HUES64 (cell line): ENCODE measurements around the gene COL6A3.
"Not testable (repeated sequence)": the region's sequence is repeated elsewhere in the genome, so short reads cannot be mapped to it uniquely, and the experiment has no call there.

Source experiments
- H3K27ac ChIP-seq: 2 replicates; pipeline ENCODE4 v1.7.0; 2013; ENCODE audit warnings: low read depth, low read length, inconsistent platforms
- H3K27me3 ChIP-seq: 2 replicates; pipeline ENCODE4 v1.6.1; 2013; ENCODE audit warnings: mild to moderate bottlenecking, low read length; ENCODE audit not compliant: insufficient read depth
- H3K36me3 ChIP-seq: 2 replicates; pipeline ENCODE4 v1.6.1; 2013; ENCODE audit warnings: mild to moderate bottlenecking, low read length; ENCODE audit not compliant: insufficient read depth
- H3K4me1 ChIP-seq: 2 replicates; pipeline ENCODE4 v1.6.1; 2013; ENCODE audit warnings: mild to moderate bottlenecking, low read length, moderate library complexity; ENCODE audit not compliant: insufficient read depth
- H3K4me3 ChIP-seq: 2 replicates; pipeline ENCODE4 v1.5.1; 2013; ENCODE audit warnings: mild to moderate bottlenecking, low read length, moderate library complexity
- H3K9ac ChIP-seq: 2 replicates; pipeline ENCODE4 v1.6.1; 2013; ENCODE audit warnings: mild to moderate bottlenecking, low read depth, low read length
- H3K9me3 ChIP-seq: 2 replicates; pipeline ENCODE4 v1.6.1; 2013; ENCODE audit warnings: low read depth, low read length; ENCODE audit not compliant: insufficient read depth
- WGBS: fragments of 150-250, 120-280 bp; methylation state at CpG from one replicate; pipeline ENCODE4 v1.1.7; 2013; ENCODE audit warnings: missing lambda C conversion rate; 5-methylcytosine and 5-hydroxymethylcytosine counted together

Gene COL6A3

DNA sequence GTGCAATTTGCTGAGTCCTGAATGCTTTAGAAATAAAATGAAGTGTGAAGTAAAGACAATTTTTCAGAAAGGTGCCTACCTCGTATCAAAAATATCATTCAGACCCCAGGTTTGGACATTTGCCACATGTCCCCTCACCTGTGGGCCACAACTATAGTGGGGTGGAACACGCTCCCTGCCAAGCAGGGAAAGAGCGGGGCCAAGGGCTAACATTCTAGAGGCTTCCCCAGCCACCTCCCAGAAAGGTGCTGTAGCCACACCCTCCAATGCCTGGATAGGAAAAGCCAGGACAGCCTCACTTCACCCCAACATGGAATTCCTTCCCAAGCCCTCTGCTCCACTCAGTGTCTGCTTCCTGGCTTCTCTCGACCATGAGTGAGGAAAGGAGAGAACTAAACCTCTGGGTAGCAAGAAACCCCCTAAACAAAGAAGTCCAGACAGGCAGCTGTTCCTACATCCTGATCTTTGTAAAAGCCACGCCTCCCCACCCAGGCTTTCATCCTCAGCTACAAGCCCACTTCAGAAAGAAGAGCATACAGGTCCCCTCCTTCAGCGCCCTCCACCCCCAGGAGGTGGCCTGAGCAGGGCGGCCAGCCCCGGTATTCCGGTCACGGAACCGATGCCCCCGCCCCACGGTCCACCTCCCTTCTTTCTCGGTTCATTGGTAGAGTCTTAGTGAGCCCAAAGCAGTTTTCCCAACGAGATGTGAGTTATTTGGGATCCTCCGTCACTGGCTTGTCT, 2.1 kb downstream of the COL6A3 start:
- 91% methylated on average over 16 of the region's 16 CpGs for WGBS
- no peaks in the 10 kb centered on the region for H3K9me3 ChIP-seq
- no peak overlapping the region for H3K27ac ChIP-seq
- 0 out of 2 replicates have a peak, but pooled peaks cover 7% of the 10 kb centered on the region for H3K4me1 ChIP-seq
- peak overlapping the region; percentile 24; the same call in 1 of the 2 replicates for H3K4me3 ChIP-seq
- no peaks in the 10 kb centered on the region for H3K36me3 ChIP-seq
- H3K27me3 ChIP-seq = no peaks in the 10 kb centered on the region
- peak overlapping the region; percentile 8; the same call in 1 of the 2 replicates for H3K9ac ChIP-seq

DNA sequence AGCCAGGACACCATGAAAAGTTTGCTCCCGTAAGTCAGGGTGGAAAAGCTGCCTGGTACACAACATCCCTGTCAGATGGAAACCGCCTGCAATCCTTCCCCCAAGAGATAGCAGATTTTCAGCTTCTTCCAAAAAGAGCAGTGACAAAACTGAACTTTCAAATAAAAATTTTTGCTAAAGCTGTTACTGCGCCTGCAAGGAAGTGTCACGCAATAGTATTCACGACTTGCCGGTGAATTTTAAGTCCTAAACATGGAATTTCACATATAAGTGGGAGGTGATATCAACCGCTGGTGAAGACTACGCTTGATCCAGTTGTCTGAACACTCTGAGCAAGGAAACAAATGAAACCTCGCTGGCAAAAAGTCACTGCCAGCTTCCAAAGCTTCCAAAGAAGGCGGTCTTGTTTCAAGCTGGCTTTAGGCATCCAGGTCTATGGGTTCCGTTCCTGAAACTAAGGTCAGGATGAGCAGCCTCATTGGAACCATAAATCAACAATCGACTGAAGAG, 2.8 kb downstream of the COL6A3 start:
- 0 out of 2 replicates have a peak, but pooled peaks cover 7% of the 10 kb centered on the region for H3K4me1 ChIP-seq
- H3K9ac ChIP-seq = no peak overlapping the region
- no peak overlapping the region; the same call in 1 of the 2 replicates for H3K4me3 ChIP-seq
- H3K27me3 ChIP-seq = no peaks in the 10 kb centered on the region
- no peaks in the 10 kb centered on the region for H3K36me3 ChIP-seq
- WGBS = 94% methylated on average over 12 of the region's 12 CpGs
- H3K9me3 ChIP-seq = no peaks in the 10 kb centered on the region
- H3K27ac ChIP-seq = no peak overlapping the region

- not testable (repeated sequence) for H3K9me3 ChIP-seq, H3K9ac ChIP-seq, H3K4me1 ChIP-seq, H3K36me3 ChIP-seq, H3K27me3 ChIP-seq, H3K27ac ChIP-seq, H3K4me3 ChIP-seq
- WGBS = 93% methylated on average over 1 of the region's 2 CpGs
These were observed 4.7 kb downstream of the COL6A3 start for GRCh38 chr2:237409263-237409662.

GRCh38 chr2:237408335-237409000, 5.5 kb downstream of the COL6A3 start:
- H3K9ac ChIP-seq = no peak overlapping the region
- no peak overlapping the region for H3K27ac ChIP-seq
- H3K27me3 ChIP-seq = no peaks in the 10 kb centered on the region
- 94% methylated on average over 8 of the region's 8 CpGs for WGBS
- H3K36me3 ChIP-seq = no peaks in the 10 kb centered on the region
- no peak overlapping the region for H3K4me3 ChIP-seq
- no peaks in the 10 kb centered on the region for H3K9me3 ChIP-seq
- H3K4me1 ChIP-seq = no peaks in the 10 kb centered on the region

DNA sequence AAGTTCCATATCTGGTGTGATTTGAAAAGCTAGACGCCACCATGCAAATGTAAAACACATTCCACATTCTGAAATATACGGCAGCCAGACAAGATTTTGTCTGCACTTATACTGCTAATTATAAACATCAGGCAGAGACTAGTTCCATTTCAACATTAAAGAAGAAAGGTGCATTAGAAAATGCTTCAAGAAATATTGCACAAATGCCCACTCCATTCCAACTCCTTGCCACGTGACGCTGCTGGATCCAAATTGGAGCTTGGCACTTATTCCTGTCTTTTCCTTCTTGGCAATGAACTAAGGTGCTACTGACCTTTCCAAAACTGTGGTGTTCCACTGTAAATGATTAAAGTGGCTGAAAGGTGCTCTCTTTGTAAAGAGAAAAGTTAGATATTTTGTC, 6.3 kb downstream of the COL6A3 start:
- no peaks in the 10 kb centered on the region for H3K9me3 ChIP-seq
- H3K27ac ChIP-seq = no peak overlapping the region
- H3K9ac ChIP-seq = no peak overlapping the region
- H3K36me3 ChIP-seq = no peaks in the 10 kb centered on the region
- no peak overlapping the region for H3K4me3 ChIP-seq
- no peaks in the 10 kb centered on the region for H3K4me1 ChIP-seq
- WGBS = 94% methylated on average over 4 of the region's 4 CpGs
- no peaks in the 10 kb centered on the region for H3K27me3 ChIP-seq

- H3K9me3 ChIP-seq = no peaks in the 10 kb centered on the region
These were observed 7.5 kb downstream of the COL6A3 start for GRCh38 chr2:237406371-237406895.

GRCh38 chr2:237405605-237406004, 8.4 kb downstream of the COL6A3 start:
- H3K27me3 ChIP-seq = no peaks in the 10 kb centered on the region

More at GRCh38 chr2:237406371-237406895, 7.5 kb downstream of the COL6A3 start:
- Histone ChIP-seq H3K27ac (no peak overlapping the region), H3K9ac (no peak overlapping the region), H3K4me1 (no peaks in the 10 kb centered on the region), H3K36me3 (no peaks in the 10 kb centered on the region), H3K4me3 (no peak overlapping the region), H3K27me3 (no peaks in the 10 kb centered on the region)
- 96% methylated on average over 5 of the region's 5 CpGs for WGBS

DNA sequence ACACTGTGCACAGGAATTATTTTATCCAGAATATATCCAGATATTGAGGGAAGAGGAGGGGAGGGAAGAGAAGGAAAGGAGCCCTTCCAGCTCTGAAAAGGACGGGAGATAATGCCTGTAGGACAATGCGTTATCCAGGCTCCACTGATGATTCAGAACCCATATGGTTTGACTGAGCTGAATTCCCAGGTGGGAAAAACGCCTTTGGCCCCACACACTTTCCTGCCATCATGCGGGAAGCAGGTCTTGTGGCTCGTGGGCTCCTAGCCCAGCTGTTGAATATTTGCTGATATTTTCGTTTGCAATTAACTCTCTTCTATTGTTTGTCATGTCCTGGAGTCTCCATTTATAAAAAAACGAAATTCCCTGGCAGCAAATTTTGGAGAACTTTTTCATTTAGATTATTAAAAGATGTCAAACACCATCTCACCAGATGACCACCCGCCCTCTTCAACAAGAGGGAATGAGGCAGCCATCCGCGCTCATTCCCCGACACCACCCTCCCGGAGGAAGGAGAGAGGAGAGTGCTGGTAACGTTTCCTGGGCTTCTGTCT, 8.9 kb downstream of the COL6A3 start:
- Histone ChIP-seq H3K4me1 (no peaks in the 10 kb centered on the region), H3K4me3 (no peak overlapping the region), H3K9ac (no peak overlapping the region), H3K27me3 (no peaks in the 10 kb centered on the region), H3K36me3 (no peaks in the 10 kb centered on the region), H3K9me3 (no peaks in the 10 kb centered on the region), H3K27ac (no peak overlapping the region)
- WGBS = 87% methylated on average over 7 of the region's 13 CpGs

More at GRCh38 chr2:237405605-237406004, 8.4 kb downstream of the COL6A3 start:
- WGBS = 97% methylated on average over 2 of the region's 2 CpGs
- no peak overlapping the region for H3K9ac ChIP-seq
- no peaks in the 10 kb centered on the region for H3K4me1 ChIP-seq
- no peaks in the 10 kb centered on the region for H3K36me3 ChIP-seq
- no peak overlapping the region for H3K4me3 ChIP-seq
- no peaks in the 10 kb centered on the region for H3K9me3 ChIP-seq
- no peak overlapping the region for H3K27ac ChIP-seq

- Histone ChIP-seq H3K9ac (no peak overlapping the region), H3K9me3 (no peaks in the 10 kb centered on the region), H3K4me3 (no peak overlapping the region), H3K27ac (no peak overlapping the region), H3K4me1 (no peaks in the 10 kb centered on the region), H3K36me3 (no peaks in the 10 kb centered on the region), H3K27me3 (no peaks in the 10 kb centered on the region)
- 92% methylated on average over 2 of the region's 2 CpGs for WGBS
These were observed 9.6 kb downstream of the COL6A3 start for GRCh38 chr2:237404413-237404812.

DNA sequence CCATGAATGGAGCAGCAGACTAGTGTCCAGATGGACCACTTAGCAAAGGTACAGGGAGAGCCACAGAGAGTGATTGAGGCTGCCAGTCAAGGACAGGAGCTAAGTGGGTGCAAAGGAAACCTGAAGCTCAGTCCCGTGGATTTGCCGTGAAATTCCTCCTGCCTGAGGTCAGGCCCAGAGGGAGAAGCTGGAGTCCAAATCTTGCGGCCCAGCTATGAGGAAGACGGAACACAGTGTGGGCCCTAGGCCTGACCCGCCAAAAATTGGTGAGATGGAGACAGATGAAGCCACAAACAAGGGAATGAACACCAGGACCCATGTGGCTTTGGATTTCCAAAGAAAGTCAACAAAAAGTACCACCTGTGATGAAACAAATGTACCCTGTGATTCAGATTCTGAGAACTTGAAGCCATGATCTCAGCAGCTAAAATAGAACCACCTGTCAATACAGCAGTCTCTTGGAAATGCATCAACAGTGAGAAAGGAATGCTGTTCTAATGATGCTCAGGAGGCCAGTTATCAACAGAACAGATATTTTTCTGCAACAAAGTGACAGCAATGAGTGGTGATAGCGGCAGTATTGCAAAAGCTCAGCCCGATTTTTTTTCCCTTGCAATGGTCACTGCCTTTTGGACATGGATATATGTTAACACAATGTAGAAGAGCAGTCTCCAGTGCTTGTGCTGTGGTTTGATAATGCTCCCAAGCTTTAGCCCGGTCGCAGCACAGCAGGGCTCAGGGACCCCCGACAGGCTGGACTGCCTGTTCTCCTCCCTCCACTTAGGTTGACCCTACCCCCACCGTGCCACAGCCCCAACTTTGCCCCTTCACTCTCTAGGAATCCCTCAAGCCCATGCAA, 10.7 kb downstream of the COL6A3 start:
- Histone ChIP-seq H3K27me3 (no peaks in the 10 kb centered on the region), H3K9me3 (no peaks in the 10 kb centered on the region), H3K4me1 (no peaks in the 10 kb centered on the region), H3K9ac (no peak overlapping the region), H3K4me3 (no peak overlapping the region), H3K36me3 (no peaks in the 10 kb centered on the region), H3K27ac (no peak overlapping the region)
- WGBS = 85% methylated on average over 11 of the region's 11 CpGs
